ENCODE measurements around the gene PGAM5. TPM values are rescaled to one million over a fixed set of nuclear protein-coding genes. Genes with fewer than 3 reads are reported as not detected.

The PGAM5 gene
- total RNA-seq, 1 experiment from 2014 or later = 78.1 TPM

DNA sequence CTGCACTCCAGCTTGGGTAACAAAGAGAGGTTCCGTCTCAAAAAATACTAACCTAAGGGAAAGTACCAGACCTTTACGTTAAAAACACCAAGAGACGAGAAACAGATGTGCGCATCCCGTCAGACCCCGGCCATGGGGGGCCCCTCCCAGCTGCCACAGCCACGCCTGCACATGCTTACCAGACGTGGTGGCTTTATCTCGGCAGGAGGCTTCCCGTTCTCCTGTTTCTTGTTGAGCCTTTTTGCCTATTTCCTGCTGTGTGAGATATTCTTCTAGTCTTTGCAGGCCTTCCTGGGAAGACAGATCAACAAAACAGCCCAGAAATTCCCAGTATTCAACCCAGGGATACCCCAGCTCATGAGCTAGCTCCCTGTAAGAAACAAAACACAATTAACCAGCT, 23.6 kb downstream of the PGAM5 start:
- H3K36me3 ChIP-seq (ENCODE audit: control insufficient read depth, insufficient read depth, low read length) = peaks cover 3% of the 10 kb centered on the region

DNA sequence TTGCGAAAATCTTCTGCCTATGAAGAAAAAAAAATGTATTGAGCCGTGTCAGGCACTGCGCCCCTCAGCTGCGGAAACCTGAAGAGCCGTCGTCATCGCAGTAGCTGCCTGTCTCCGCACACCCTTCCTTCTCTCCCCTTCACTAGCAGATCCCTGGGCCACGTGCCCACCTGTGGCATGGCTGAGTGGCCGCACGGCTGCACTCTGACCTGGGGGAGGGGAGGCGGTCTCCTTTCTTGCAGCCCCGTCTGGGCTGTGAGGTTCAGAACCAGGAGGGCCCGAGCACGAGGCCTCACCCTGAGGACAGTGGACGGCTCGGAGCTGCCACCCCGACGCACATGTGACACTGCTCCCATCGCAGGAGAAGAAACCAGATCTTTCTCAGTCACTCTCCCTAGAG, 24.9 kb downstream of the PGAM5 start:
- CTCF ChIA-PET = no interaction called here
- no peak overlapping the region for H3K27ac Mint-ChIP-seq (ENCODE audit: unreplicated experiment)

More for the DNA sequence above, 23.6 kb downstream of the PGAM5 start:
- Mint-ChIP-seq H3K9me3 (ENCODE audit: unreplicated experiment) (peaks cover 10% of the 10 kb centered on the region), H3K36me3 (ENCODE audit: insufficient read depth, unreplicated experiment) (peaks cover 93% of the 10 kb centered on the region), H3K27me3 (ENCODE audit: insufficient read depth, unreplicated experiment) (no peaks in the 10 kb centered on the region), H3K4me3 (ENCODE audit: unreplicated experiment) (no peak overlapping the region), H3K27ac (ENCODE audit: unreplicated experiment) (no peak overlapping the region), H3K4me1 (ENCODE audit: low read depth, unreplicated experiment) (no peaks in the 10 kb centered on the region)
- Histone ChIP-seq H3K4me1 (no peaks in the 10 kb centered on the region), H3K9me3 (peaks cover 5% of the 10 kb centered on the region), H3K4me3 (ENCODE audit: low read depth, low read length) (no peak overlapping the region), H3K27me3 (replicated peaks; ENCODE audit: control insufficient read depth, insufficient read depth, low read length) (no peaks in the 10 kb centered on the region)
- CTCF ChIA-PET = no interaction called here
- no TSS peak for BruUV-seq (replicated peaks)
- TF ChIP-seq, protein P1, sequence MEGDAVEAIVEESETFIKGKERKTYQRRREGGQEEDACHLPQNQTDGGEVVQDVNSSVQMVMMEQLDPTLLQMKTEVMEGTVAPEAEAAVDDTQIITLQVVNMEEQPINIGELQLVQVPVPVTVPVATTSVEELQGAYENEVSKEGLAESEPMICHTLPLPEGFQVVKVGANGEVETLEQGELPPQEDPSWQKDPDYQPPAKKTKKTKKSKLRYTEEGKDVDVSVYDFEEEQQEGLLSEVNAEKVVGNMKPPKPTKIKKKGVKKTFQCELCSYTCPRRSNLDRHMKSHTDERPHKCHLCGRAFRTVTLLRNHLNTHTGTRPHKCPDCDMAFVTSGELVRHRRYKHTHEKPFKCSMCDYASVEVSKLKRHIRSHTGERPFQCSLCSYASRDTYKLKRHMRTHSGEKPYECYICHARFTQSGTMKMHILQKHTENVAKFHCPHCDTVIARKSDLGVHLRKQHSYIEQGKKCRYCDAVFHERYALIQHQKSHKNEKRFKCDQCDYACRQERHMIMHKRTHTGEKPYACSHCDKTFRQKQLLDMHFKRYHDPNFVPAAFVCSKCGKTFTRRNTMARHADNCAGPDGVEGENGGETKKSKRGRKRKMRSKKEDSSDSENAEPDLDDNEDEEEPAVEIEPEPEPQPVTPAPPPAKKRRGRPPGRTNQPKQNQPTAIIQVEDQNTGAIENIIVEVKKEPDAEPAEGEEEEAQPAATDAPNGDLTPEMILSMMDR (IDR thresholded peaks at IDR 0.05; ENCODE audit: insufficient read depth in 1 of 2, low read depth in 1 of 2, low read length in 1 of 2, severe bottlenecking in 1 of 2, unreplicated experiment in 1 of 2) = no peak
- POLR2A ChIA-PET = no interaction called here
- intact Hi-C loops (cut with micrococcal nuclease; ENCODE audit: unreplicated experiment) = no loop called here
- DNase-seq = no peak

DNA sequence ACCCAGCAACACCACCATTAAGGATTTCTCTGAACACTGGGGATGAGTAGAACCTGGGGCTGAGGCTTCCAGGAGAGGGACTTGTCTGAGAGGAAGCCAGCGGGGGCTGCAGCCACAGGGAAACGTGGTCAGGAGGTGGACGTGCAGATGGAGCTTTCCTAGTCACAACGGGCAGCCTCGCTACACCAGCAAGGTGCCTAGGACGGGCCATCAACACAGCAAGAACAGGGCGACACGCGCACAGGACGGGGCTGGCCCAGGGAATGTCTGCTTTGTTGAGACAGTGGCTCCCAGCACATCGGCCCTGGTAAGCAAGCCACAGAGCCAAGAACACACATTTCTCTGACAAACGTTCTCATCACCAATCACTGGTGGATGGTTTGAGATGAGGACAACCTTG, 25.7 kb downstream of the PGAM5 start:
- POLR2A ChIA-PET = no interaction called here
- BruUV-seq (replicated peaks) = no TSS peak

More for the DNA sequence above, 24.9 kb downstream of the PGAM5 start:
- BruUV-seq (replicated peaks) = no TSS peak
- intact Hi-C loops (cut with micrococcal nuclease; ENCODE audit: unreplicated experiment) = no loop called here
- DNase-seq = no peak
- Mint-ChIP-seq H3K36me3 (ENCODE audit: insufficient read depth, unreplicated experiment) (peaks cover 94% of the 10 kb centered on the region), H3K4me1 (ENCODE audit: low read depth, unreplicated experiment) (no peaks in the 10 kb centered on the region), H3K4me3 (ENCODE audit: unreplicated experiment) (no peak overlapping the region), H3K9me3 (ENCODE audit: unreplicated experiment) (peaks cover 10% of the 10 kb centered on the region), H3K27me3 (ENCODE audit: insufficient read depth, unreplicated experiment) (no peaks in the 10 kb centered on the region)
- peaks cover 6% of the 10 kb centered on the region for H3K36me3 ChIP-seq (ENCODE audit: control insufficient read depth, insufficient read depth, low read length)
- TF ChIP-seq, protein P1 (IDR thresholded peaks at IDR 0.05; ENCODE audit: insufficient read depth in 1 of 2, low read depth in 1 of 2, low read length in 1 of 2, severe bottlenecking in 1 of 2, unreplicated experiment in 1 of 2) = no peak
- POLR2A ChIA-PET = no interaction called here
- no peaks in the 10 kb centered on the region for H3K27me3 ChIP-seq (replicated peaks; ENCODE audit: control insufficient read depth, insufficient read depth, low read length)
- no peaks in the 10 kb centered on the region for H3K4me1 ChIP-seq
- no peaks in the 10 kb centered on the region; the same call in none of the 2 replicates for H3K9me3 ChIP-seq
- no peak overlapping the region for H3K4me3 ChIP-seq (ENCODE audit: low read depth, low read length)

More for the DNA sequence above, 25.7 kb downstream of the PGAM5 start:
- Histone ChIP-seq H3K9me3 (no peaks in the 10 kb centered on the region; the same call in 1 of the 2 replicates), H3K4me1 (no peaks in the 10 kb centered on the region), H3K4me3 (ENCODE audit: low read depth, low read length) (no peak overlapping the region), H3K27me3 (replicated peaks; ENCODE audit: control insufficient read depth, insufficient read depth, low read length) (no peaks in the 10 kb centered on the region), H3K36me3 (ENCODE audit: control insufficient read depth, insufficient read depth, low read length) (peaks cover 6% of the 10 kb centered on the region)
- intact Hi-C loops (cut with micrococcal nuclease; ENCODE audit: unreplicated experiment) = no loop called here
- Mint-ChIP-seq H3K27me3 (ENCODE audit: insufficient read depth, unreplicated experiment) (no peaks in the 10 kb centered on the region), H3K36me3 (ENCODE audit: insufficient read depth, unreplicated experiment) (peaks cover 95% of the 10 kb centered on the region), H3K27ac (ENCODE audit: unreplicated experiment) (no peak overlapping the region), H3K4me3 (ENCODE audit: unreplicated experiment) (no peak overlapping the region), H3K9me3 (ENCODE audit: unreplicated experiment) (peaks cover 8% of the 10 kb centered on the region), H3K4me1 (ENCODE audit: low read depth, unreplicated experiment) (no peaks in the 10 kb centered on the region)
- no peak for DNase-seq
- TF ChIP-seq, protein P1 (IDR thresholded peaks at IDR 0.05; ENCODE audit: insufficient read depth in 1 of 2, low read depth in 1 of 2, low read length in 1 of 2, severe bottlenecking in 1 of 2, unreplicated experiment in 1 of 2) = no peak
- CTCF ChIA-PET = no interaction called here
